Measurements from ENCODE around the gene DPP3.

- TF ChIP-seq CTCF (IDR thresholded peaks at IDR 0.05; ENCODE audit: insufficient read depth, low read depth, low read length) (no peak), EZH2 (IDR thresholded peaks at IDR 0.05; ENCODE audit: insufficient read depth, low read length) (no peak)
Measured at GRCh38 chr11:66473608-66474515, 6.4 kb upstream of the DPP3 start.
